ENCODE results near the gene SRSF8. TPM values are rescaled to one million over a fixed set of nuclear protein-coding genes. Genes with fewer than 3 reads are reported as not detected.

SRSF8 gene
- total RNA-seq, 1 experiment from 2014 or later, result 31.0 TPM

- DNase-seq (ENCODE audit: low read depth, low spot score), result no peak
- no peaks in the 10 kb centered on the region for H3K4me1 ChIP-seq (ENCODE audit: control insufficient read depth in 1 of 2, insufficient read depth in 2 of 2, low read length in 2 of 2)
- H3K36me3 ChIP-seq (ENCODE audit: control insufficient read depth in 1 of 2, insufficient read depth in 2 of 2, low read length in 2 of 2), result no peaks in the 10 kb centered on the region
- intact Hi-C loops (cut with micrococcal nuclease), result no loop called here
- TF ChIP-seq SP1 (IDR thresholded peaks at IDR 0.05; ENCODE audit: low read depth), result no peak
- TF ChIP-seq SIN3A (IDR thresholded peaks at IDR 0.05; ENCODE audit: low read depth), result no peak
- TF ChIP-seq, protein P1, sequence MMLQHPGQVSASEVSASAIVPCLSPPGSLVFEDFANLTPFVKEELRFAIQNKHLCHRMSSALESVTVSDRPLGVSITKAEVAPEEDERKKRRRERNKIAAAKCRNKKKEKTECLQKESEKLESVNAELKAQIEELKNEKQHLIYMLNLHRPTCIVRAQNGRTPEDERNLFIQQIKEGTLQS (IDR thresholded peaks at IDR 0.05), result no peak
- TF ChIP-seq ZNF274 (IDR thresholded peaks at IDR 0.05; ENCODE audit: low read depth, low read length), result no peak
- no peak for TF ChIP-seq REST (IDR thresholded peaks at IDR 0.05; ENCODE audit: low read depth)
- no peak for TF ChIP-seq EZH2phosphoT487 (IDR thresholded peaks at IDR 0.05; ENCODE audit: borderline replicate concordance)
- TF ChIP-seq POLR2A (IDR thresholded peaks at IDR 0.05; ENCODE audit: borderline replicate concordance, extremely low read depth, insufficient read depth, insufficient read length), result no peak
- TF ChIP-seq CEBPB (IDR thresholded peaks at IDR 0.05; ENCODE audit: low read depth), result no peak
- TF ChIP-seq ELF1 (IDR thresholded peaks at IDR 0.05; ENCODE audit: borderline replicate concordance, low read depth), result no peak
- no peak for TF ChIP-seq YY1 (IDR thresholded peaks at IDR 0.05; ENCODE audit: extremely low read depth, insufficient replicate concordance, low read depth, low read length)
- no peak for TF ChIP-seq EGR1 (IDR thresholded peaks at IDR 0.05; ENCODE audit: low read depth)
- TF ChIP-seq EZH2 (IDR thresholded peaks at IDR 0.05), result no peak
- TF ChIP-seq CTCF (IDR thresholded peaks at IDR 0.05 in 2 of 3, conservative IDR thresholded peaks at IDR 0.05 in 1 of 3; ENCODE audit: borderline replicate concordance in 1 of 3, insufficient read depth in 1 of 3, low read depth in 2 of 3, low read length in 2 of 3), result no peak
- no peak for TF ChIP-seq RAD21 (IDR thresholded peaks at IDR 0.05; ENCODE audit: low read depth)
- no peak for TF ChIP-seq MAX (IDR thresholded peaks at IDR 0.05)
- TF ChIP-seq JUND (IDR thresholded peaks at IDR 0.05), result no peak
- TF ChIP-seq FOSL1 (IDR thresholded peaks at IDR 0.05; ENCODE audit: low read depth), result no peak
- no peak for TF ChIP-seq ZBTB33 (IDR thresholded peaks at IDR 0.05; ENCODE audit: extremely low read depth, insufficient replicate concordance, low read length)
- H3K9me3 ChIP-seq (ENCODE audit: control insufficient read depth in 1 of 2, insufficient read depth in 1 of 2, low read depth in 1 of 2, low read length in 2 of 2), result no peaks in the 10 kb centered on the region
- POLR2A ChIA-PET, result no interaction called here
- RAD21 ChIA-PET (ENCODE audit: low non-redundant PET in 1 of 2, low total read pairs in 2 of 2, uncharacterized antibody in 2 of 2, unreplicated experiment in 2 of 2), result no interaction called here
- no peak overlapping the region for H3K9ac ChIP-seq (ENCODE audit: low read length)
- CTCF ChIA-PET, result interaction anchor here (1.0 to 1.6 kb wide), 2 partner anchors 32 to 412 kb away, joined by 3 read pairs; partner anchors contain the start of gene SRSF8
- BruUV-seq (replicated peaks), result no TSS peak
- no peaks in the 10 kb centered on the region for H3K9me2 ChIP-seq (ENCODE audit: insufficient read depth)
- H2AFZ ChIP-seq (ENCODE audit: low read depth, low read length, poor library complexity, severe bottlenecking), result no peak overlapping the region
- no peak overlapping the region for H3K4me2 ChIP-seq (ENCODE audit: low read length)
- no peak overlapping the region for H3K27ac ChIP-seq (ENCODE audit: low read depth, low read length)
- no peaks in the 10 kb centered on the region for H3K79me2 ChIP-seq (ENCODE audit: insufficient read depth, low read length)
- no peaks in the 10 kb centered on the region for H4K20me1 ChIP-seq (ENCODE audit: insufficient read depth)
- no peaks in the 10 kb centered on the region for H3K27me3 ChIP-seq (ENCODE audit: insufficient read depth, low read length)
- ATAC-seq, result no peak
- H3K4me3 ChIP-seq (replicated peaks in 1 of 2; ENCODE audit: low read depth in 1 of 2, low read length in 2 of 2), result no peak overlapping the region
These were observed 31.4 kb upstream of the SRSF8 start for GRCh38 chr11:95035316-95035715.
